SK-N-MC (cell line): ENCODE measurements around the gene CDH1.

Experiments used
- EZH2 ChIP-seq: fragments of 200-600 bp; sonication (generic); IDR thresholded peaks from one replicate; pipeline ENCODE4 v1.6.1; 2017; ENCODE audit warnings: antibody characterized with exemption
- FOXP2 ChIP-seq: optimal IDR thresholded peaks from 2 replicates; pipeline ENCODE3; 2011; ENCODE audit warnings: mild to moderate bottlenecking, moderate library complexity; ENCODE audit not compliant: insufficient read depth; ENCODE audit errors: extremely low read length, control extremely low read depth
- POLR2AphosphoS5 ChIP-seq: IDR thresholded peaks from 2 replicates; pipeline ENCODE4 v1.6.1; 2012; ENCODE audit warnings: mild to moderate bottlenecking, low read depth, low read length, borderline replicate concordance

DNA sequence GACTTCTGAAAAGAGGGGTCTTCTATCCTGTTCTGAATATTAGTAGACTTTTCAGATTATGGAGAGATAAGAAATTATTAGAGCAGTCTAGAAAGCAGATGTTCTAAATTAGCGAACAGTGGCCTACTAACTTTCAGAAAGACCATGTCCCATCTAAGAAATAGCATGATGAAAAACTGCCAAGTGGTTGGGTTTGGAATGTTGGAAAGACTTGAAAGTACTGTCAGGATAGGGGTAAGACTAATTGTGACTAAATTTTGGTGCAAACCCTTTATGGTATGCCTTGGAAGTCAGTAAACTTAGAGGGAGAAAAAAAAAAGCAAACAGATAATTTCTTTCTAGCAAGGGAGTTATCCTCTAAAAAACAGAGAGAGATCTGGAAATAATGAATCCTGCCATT is 147.3 kb downstream of the CDH1 start:
- TF ChIP-seq POLR2AphosphoS5, result no peak
- no peak for TF ChIP-seq EZH2
- TF ChIP-seq FOXP2, result no peak
